ENCODE data around the gene GP1BA. TPM values are rescaled to one million over a fixed set of nuclear protein-coding genes. Genes with fewer than 3 reads are reported as not detected.
A peak's percentile ranks its signal among the peaks of the same experiment; 100 is the strongest.

GP1BA gene
- total RNA-seq, 3 donors from 2014 or later (not counting 1 experiment from before 2014, with no cell fraction given) = 0.25 to 4.3 (median 2.2) TPM

GRCh38 chr17:4944163-4944553 lies 12.1 kb downstream of the GP1BA start:
- peak overlapping the region; percentile 99 for H3K4me3 ChIP-seq (ENCODE audit: low read length)
- intact Hi-C loops (cut with micrococcal nuclease) = loop anchor here (2.0 kb wide), 1 partner anchor 43 kb away; no protein-coding TSS in a partner anchor
- Mint-ChIP-seq H3K4me3 (peak overlapping the region; percentile 91), H3K9me3 (no peaks in the 10 kb centered on the region), H3K4me1 (peaks cover 65 to 82% of the 10 kb centered on the region in 2 donors), H3K27me3 (ENCODE audit: low read depth in 2 of 2) (peaks cover 0 to 2% of the 10 kb centered on the region in 2 donors), H3K27ac (peak overlapping the region; percentile 87 to 93), H3K36me3 (peaks cover 14% of the 10 kb centered on the region)
- H3K9me3 ChIP-seq (ENCODE audit: control insufficient read depth, insufficient read depth, low read length) = no peaks in the 10 kb centered on the region
- peaks cover 50% of the 10 kb centered on the region for H3K36me3 ChIP-seq (ENCODE audit: control insufficient read depth, insufficient read depth, low read length)
- peak overlapping the region; percentile 96 for H3K27ac ChIP-seq (ENCODE audit: low read length)
- ATAC-seq (no peak), DNase-seq (peak in 1 of 2 donors; percentile 82)
- WGBS (ENCODE audit: insufficient coverage) = 0% methylated on average over 3 of the region's 3 CpGs
- H3K4me1 ChIP-seq (ENCODE audit: control insufficient read depth, insufficient read depth, low read length) = peaks cover 69% of the 10 kb centered on the region
- no peak for TF ChIP-seq CTCF (IDR thresholded peaks at IDR 0.05)
- no peaks in the 10 kb centered on the region for H3K27me3 ChIP-seq (ENCODE audit: control insufficient read depth, insufficient read depth, low read length)

- intact Hi-C loops (cut with micrococcal nuclease) = loop anchor here (2.0 to 5.0 kb wide), 2 partner anchors 44 to 473 kb away; partner anchors contain the start of gene NUP88
- no peak for TF ChIP-seq CTCF (IDR thresholded peaks at IDR 0.05)
- Histone ChIP-seq H3K4me1 (ENCODE audit: control insufficient read depth, insufficient read depth, low read length) (peaks cover 65% of the 10 kb centered on the region), H3K27ac (ENCODE audit: low read length) (peak overlapping the region; percentile 96), H3K36me3 (ENCODE audit: control insufficient read depth, insufficient read depth, low read length) (peaks cover 50% of the 10 kb centered on the region), H3K27me3 (ENCODE audit: control insufficient read depth, insufficient read depth, low read length) (no peaks in the 10 kb centered on the region), H3K9me3 (ENCODE audit: control insufficient read depth, insufficient read depth, low read length) (no peaks in the 10 kb centered on the region), H3K4me3 (ENCODE audit: low read length) (peak overlapping the region; percentile 99)
- Mint-ChIP-seq H3K4me1 (peaks cover 65 to 79% of the 10 kb centered on the region in 2 donors), H3K27ac (peak overlapping the region; percentile 87 to 93), H3K4me3 (peak overlapping the region; percentile 91), H3K9me3 (no peaks in the 10 kb centered on the region), H3K36me3 (peaks cover 14% of the 10 kb centered on the region), H3K27me3 (ENCODE audit: low read depth in 2 of 2) (peaks cover 0 to 2% of the 10 kb centered on the region in 2 donors)
- DNase-seq = peak in 1 of 2 donors; percentile 45
- 21% methylated on average over 8 of the region's 8 CpGs for WGBS (ENCODE audit: insufficient coverage)
- ATAC-seq = no peak
Measured at GRCh38 chr17:4944554-4945175, 12.6 kb downstream of the GP1BA start.

- DNase-seq = peak; percentile 75 to 83
- 27% methylated on average over 7 of the region's 7 CpGs for WGBS (ENCODE audit: insufficient coverage)
- Mint-ChIP-seq H3K36me3 (peaks cover 14% of the 10 kb centered on the region), H3K27me3 (ENCODE audit: low read depth in 2 of 2) (peaks cover 0 to 2% of the 10 kb centered on the region in 2 donors), H3K27ac (peak overlapping the region; percentile 87 to 93), H3K4me1 (peaks cover 68 to 76% of the 10 kb centered on the region in 2 donors), H3K4me3 (peak overlapping the region; percentile 91), H3K9me3 (no peaks in the 10 kb centered on the region)
- Histone ChIP-seq H3K36me3 (ENCODE audit: control insufficient read depth, insufficient read depth, low read length) (peaks cover 50% of the 10 kb centered on the region), H3K27ac (ENCODE audit: low read length) (peak overlapping the region; percentile 96), H3K4me3 (ENCODE audit: low read length) (peak overlapping the region; percentile 99), H3K4me1 (ENCODE audit: control insufficient read depth, insufficient read depth, low read length) (peaks cover 69% of the 10 kb centered on the region), H3K9me3 (ENCODE audit: control insufficient read depth, insufficient read depth, low read length) (no peaks in the 10 kb centered on the region), H3K27me3 (ENCODE audit: control insufficient read depth, insufficient read depth, low read length) (no peaks in the 10 kb centered on the region)
- no peak for TF ChIP-seq CTCF (IDR thresholded peaks at IDR 0.05)
- ATAC-seq = peak; percentile 30 to 50 (median 39)
- intact Hi-C loops (cut with micrococcal nuclease) = loop anchor here (2.0 to 5.0 kb wide), 2 partner anchors 45 to 472 kb away; partner anchors contain the start of gene NUP88
Measured at GRCh38 chr17:4945176-4945943, 13.3 kb downstream of the GP1BA start.

All from natural killer cell (primary cell).